ENCODE results near the gene LAD1. TPM values are rescaled to one million over a fixed set of nuclear protein-coding genes. Genes with fewer than 3 reads are reported as not detected.

The LAD1 gene
- total RNA-seq, 1 experiment from 2014 or later = 0.34 TPM

DNA sequence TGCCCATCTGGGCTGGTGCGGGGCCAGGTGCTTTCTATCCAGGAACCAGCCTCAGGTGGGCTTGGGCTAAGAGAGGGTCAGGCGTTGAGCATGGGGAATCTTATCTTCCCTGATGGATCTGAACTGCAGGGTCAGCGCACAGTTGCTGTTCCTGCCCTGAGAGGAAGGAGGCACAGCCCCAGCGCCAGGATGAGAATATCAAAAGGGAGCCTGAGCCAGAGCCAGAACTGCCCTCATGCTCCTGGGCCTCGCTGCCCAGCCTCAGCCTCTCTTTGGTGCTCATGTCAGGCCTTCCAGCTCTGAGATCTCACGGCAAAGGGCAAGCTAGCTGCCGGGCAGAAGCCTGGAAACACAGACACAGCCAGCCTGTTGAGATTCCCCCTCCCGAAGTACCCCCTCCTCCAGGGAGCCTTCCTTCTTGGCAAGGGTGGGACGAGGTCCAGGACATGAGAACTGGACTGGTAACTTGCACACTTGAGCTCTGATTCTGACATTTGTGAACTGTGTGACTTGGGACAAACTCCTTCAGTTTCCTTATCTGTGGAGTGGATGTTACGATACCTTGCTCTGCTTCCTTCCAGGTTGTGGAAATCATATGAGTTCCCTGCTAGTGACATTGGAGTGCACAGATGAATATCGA lies 1.2 kb upstream of the LAD1 start:
- no peak for DNase-seq (ENCODE audit: low read depth, low spot score)
- in situ Hi-C loops (cut with HindIII; ENCODE audit: low pct_unique_long_range_greater_than_20kb, low sequenced_read_pairs) = no loop called here

DNA sequence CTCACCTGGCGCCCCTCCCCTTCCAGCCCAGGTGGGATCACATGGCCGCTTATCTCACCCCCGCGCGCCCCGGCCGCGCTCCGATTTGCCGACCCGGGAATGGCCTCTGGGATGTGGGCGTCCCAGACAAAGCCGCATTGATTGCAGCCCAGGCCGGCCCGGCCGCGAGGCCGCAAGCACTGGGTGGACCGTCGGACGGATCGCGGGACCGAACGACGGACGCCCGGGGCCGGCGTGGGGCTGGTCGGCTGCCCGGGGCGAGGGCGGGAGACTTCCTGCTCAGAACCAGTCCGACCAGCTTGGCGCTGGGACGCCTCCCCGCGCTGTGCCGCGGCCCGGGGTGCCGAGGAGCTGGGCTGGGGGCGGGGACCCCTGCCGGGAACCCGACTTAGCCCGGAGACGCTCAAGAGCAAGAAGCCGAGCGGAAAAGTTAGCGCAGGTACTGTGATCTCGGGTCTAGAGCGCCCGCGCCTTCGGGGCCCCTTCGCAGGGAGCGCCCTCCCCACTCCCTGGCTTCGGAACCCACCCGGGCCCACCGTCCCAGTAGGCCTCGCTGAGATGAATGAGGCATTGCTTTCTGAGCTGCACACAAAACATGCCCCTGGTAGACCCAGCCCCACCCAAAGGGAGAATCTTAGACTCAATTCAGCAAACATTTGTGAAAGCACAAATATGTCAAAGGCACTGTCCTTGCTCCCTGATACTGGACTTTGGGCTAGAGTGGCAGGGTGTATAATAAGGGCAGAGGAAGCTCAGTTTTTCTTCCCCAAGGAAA lies 415 bp upstream of the LAD1 start:
- in situ Hi-C loops (cut with HindIII; ENCODE audit: low pct_unique_long_range_greater_than_20kb, low sequenced_read_pairs) = no loop called here
- DNase-seq (ENCODE audit: low read depth, low spot score) = no peak

DNA sequence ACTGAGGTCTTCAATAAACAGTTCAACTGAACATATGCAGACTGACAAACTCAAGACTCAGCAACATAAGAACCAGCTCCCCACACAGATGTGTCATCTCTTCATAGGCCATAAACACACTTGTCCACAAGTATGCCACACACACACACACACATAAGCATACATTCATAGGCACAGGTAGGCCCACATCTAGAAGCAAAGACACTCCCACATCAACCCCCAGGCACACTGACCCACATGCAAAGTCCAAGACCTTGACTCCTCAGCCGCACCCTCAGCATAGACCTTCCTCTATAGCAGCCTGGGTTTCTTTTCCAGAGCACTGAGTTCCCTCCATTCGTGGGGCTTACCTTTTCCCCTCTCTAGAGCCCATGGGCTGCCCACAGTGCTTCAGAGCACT lies 1.4 kb downstream of the LAD1 start:
- in situ Hi-C loops (cut with HindIII; ENCODE audit: low pct_unique_long_range_greater_than_20kb, low sequenced_read_pairs) = no loop called here
- no peak for DNase-seq (ENCODE audit: low read depth, low spot score)

GRCh38 chr1:201396861-201397464 lies 2.2 kb downstream of the LAD1 start:
- in situ Hi-C loops (cut with HindIII; ENCODE audit: low pct_unique_long_range_greater_than_20kb, low sequenced_read_pairs) = no loop called here
- no peak for DNase-seq (ENCODE audit: low read depth, low spot score)

- in situ Hi-C loops (cut with HindIII; ENCODE audit: low pct_unique_long_range_greater_than_20kb, low sequenced_read_pairs) = no loop called here
- no peak for DNase-seq (ENCODE audit: low read depth, low spot score)
These were observed 3.2 kb downstream of the LAD1 start for GRCh38 chr1:201395936-201396335.

DNA sequence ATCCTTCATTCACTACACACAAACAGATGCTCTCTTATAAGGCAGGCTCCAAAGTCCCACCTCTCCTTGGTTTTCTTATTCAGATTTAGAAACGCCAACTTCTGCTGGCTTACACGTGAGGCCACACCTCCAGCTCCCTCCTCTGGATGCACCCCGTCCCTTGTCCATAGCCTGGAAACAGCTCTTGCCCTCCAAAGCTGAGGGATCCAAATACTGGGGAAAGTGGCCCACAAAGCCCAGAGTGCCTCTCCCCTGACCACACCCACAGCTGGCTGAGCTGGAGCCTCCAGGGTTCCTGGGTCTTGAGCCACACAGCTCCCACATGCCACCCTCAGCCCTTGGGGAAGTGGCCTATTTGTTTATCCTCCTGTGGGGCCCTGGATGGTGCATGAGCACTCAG lies 4.5 kb downstream of the LAD1 start:
- no peak for DNase-seq (ENCODE audit: low read depth, low spot score)
- in situ Hi-C loops (cut with HindIII; ENCODE audit: low pct_unique_long_range_greater_than_20kb, low sequenced_read_pairs) = no loop called here

- in situ Hi-C loops (cut with HindIII; ENCODE audit: low pct_unique_long_range_greater_than_20kb, low sequenced_read_pairs) = no loop called here
- no peak for DNase-seq (ENCODE audit: low read depth, low spot score)
These were observed 6.0 kb downstream of the LAD1 start for GRCh38 chr1:201393076-201393475.

DNA sequence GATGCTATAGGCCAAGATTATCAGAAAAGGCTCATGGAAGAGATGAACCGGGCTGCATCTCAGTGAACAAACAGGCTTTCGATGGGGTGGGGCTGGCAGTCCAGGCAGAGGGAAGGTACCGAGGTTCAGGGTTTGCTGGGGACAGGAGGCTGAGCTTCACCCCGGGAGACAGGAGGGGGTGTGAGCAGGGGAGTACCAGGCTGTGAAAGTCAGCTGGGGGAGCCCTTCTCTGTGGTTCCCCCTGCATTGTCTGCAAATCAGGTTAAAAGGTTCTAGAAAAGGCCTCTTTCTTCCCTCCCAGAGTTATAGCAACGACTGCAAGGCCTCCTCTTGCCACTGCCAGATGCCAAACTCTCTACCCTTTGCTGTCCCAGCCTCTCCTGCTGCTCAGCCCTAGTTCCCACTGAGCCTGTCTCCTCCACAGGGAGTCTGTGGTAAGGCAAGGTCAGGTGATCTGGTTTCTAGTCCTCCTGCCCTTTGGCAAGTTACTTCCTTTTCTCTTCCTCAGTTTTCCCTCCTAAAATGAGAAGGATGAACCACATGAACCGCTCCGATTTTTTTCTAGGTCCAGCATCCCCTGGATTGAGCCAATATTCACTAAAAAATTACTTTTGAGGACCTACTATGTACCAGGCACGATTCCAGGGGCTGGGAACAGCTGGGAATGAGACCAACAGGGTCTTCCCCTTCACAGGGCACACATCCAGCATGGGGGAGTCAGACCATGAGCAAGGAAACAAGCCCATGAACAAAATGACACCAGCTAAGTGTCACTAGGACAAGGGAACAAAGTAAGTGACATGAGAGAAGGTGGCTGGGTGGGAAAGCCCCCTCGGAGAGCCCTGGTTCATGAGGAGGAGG lies 7.2 kb downstream of the LAD1 start:
- in situ Hi-C loops (cut with HindIII; ENCODE audit: low pct_unique_long_range_greater_than_20kb, low sequenced_read_pairs) = no loop called here
- DNase-seq (ENCODE audit: low read depth, low spot score) = peak; percentile 36

- in situ Hi-C loops (cut with HindIII; ENCODE audit: low pct_unique_long_range_greater_than_20kb, low sequenced_read_pairs) = no loop called here
- no peak for DNase-seq (ENCODE audit: low read depth, low spot score)
These were observed 7.9 kb downstream of the LAD1 start for GRCh38 chr1:201391225-201391624.

DNA sequence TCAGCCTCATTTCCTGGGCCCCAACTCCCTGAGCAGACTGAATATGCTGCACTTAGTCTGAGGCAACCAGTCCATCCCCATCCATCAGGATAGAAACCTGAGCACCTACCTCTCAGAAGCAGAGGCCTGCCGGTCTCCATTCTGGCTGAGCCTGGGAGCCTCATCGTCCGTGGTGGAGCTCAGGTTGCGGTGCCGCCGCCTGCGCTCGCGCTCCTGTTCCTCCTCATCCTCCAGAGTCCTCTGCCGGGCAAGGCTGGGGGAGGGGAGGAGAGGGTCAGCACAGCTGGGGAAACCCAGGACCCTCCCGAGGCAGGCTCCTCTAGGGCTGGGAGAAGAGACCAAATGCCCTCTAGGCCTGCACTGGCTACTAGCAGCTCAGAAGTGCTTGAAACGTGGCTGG lies 10.1 kb downstream of the LAD1 start:
- in situ Hi-C loops (cut with HindIII; ENCODE audit: low pct_unique_long_range_greater_than_20kb, low sequenced_read_pairs) = no loop called here
- no peak for DNase-seq (ENCODE audit: low read depth, low spot score)

- DNase-seq (ENCODE audit: low read depth, low spot score) = no peak
- in situ Hi-C loops (cut with HindIII; ENCODE audit: low pct_unique_long_range_greater_than_20kb, low sequenced_read_pairs) = no loop called here
These were observed 12.9 kb downstream of the LAD1 start for GRCh38 chr1:201386208-201386607.

DNA sequence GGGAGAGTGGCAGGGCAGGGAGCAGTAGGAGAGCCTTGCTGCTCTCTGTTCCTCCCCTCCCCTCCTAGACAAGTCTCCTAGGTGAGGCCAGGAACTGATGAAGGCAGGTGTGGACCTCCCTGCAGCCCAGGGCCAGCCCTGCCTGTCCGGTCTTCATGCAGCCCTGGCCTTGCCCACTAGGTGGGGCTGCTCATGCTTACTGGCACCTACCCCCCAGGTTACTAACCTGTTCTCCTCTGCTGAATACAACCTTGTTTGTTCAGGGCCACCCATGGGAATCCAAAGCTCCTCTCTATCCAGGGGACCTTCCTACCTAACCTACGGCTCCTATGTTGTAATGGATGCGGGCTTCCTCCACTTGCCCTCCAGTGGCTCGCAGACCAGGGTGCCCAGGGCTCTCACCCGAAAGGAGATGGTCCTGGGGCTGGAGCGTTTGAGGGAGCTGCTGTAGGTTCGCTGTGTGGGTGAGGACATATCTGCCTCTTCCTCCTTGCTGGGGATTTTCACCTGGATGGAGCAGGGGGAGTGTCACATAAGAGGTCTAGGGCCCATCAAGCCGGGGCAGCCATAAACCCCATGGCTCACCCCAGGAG lies 13.7 kb downstream of the LAD1 start:
- peak; percentile 63 for DNase-seq (ENCODE audit: low read depth, low spot score)
- in situ Hi-C loops (cut with HindIII; ENCODE audit: low pct_unique_long_range_greater_than_20kb, low sequenced_read_pairs) = no loop called here

DNA sequence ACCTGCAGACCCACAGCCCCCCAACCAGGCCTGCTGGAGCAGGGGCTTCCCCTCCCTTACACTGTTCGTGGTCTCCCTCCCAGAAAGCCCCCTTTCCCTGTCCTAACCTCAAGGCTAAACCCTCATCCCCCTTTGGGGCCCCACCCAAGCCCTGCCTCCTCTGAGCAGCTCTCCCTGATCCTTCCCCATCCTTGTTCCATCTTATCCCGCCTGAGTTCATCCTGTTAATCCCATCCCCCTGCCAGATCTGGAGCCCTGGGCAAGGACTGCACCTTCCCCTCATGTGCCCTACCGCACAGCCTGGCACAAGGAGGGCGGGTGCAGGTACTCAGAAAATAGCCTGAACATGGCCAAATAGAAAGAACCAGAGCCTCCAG lies 14.7 kb downstream of the LAD1 start:
- DNase-seq (ENCODE audit: low read depth, low spot score) = no peak
- in situ Hi-C loops (cut with HindIII; ENCODE audit: low pct_unique_long_range_greater_than_20kb, low sequenced_read_pairs) = no loop called here

GRCh38 chr1:201383647-201384405 lies 15.3 kb downstream of the LAD1 start:
- no peak for DNase-seq (ENCODE audit: low read depth, low spot score)
- in situ Hi-C loops (cut with HindIII; ENCODE audit: low pct_unique_long_range_greater_than_20kb, low sequenced_read_pairs) = no loop called here

DNA sequence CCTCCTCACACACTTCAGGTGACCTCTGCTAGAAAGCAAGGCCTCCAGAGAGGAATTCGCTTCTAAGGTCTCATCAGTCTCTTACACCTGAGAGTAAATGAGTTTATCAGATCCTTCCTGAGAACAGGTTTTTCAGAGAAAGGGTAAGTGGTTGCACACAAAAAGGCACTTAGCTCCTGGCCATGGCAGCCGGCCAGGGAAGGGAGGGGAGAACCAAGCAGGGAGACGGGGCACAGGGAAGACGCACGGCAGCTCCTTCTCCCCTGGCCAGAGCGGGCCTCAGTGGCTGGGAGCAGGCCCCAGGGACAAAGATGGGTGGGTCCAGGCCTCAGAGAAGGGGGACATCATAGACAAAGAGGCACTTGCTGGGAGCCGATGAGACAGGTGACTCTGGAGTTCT lies 18.0 kb downstream of the LAD1 start:
- DNase-seq (ENCODE audit: low read depth, low spot score) = no peak
- in situ Hi-C loops (cut with HindIII; ENCODE audit: low pct_unique_long_range_greater_than_20kb, low sequenced_read_pairs) = no loop called here

DNA sequence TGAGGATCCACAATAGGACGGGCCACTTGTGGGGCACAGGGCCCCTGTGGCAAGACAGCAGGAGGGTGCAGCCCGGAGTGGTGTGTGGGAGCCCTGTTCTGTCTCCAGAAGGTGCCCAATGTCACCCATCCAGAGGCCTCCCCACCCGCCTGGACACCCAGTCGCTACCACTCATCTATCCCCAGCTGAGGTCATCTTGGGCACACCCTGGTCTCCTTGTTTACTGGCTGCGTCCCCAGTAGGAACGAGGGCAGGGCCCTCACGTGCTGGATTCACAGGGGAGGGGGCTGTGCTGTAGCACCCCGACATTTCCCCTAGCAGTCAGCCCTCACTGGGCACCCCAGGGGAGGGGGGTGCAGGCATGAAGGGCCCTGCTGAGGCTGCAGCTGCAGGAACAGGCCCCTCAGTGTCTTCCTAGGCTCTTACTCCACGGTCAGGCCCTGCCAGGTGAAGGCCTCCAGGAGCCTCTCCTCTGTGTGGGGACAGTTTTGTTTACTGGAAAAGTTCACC lies 19.3 kb downstream of the LAD1 start:
- in situ Hi-C loops (cut with HindIII; ENCODE audit: low pct_unique_long_range_greater_than_20kb, low sequenced_read_pairs) = no loop called here
- DNase-seq (ENCODE audit: low read depth, low spot score) = no peak

- in situ Hi-C loops (cut with HindIII; ENCODE audit: low pct_unique_long_range_greater_than_20kb, low sequenced_read_pairs) = no loop called here
- DNase-seq (ENCODE audit: low read depth, low spot score) = no peak
These were observed 20.3 kb downstream of the LAD1 start for GRCh38 chr1:201378804-201379203.
